ENCODE results near the gene RELN.

RELN gene

GRCh38 chr7:103664577-103664976 is 324.9 kb downstream of the RELN start:
- H3K36me3 ChIP-seq (ENCODE audit: control insufficient read depth in 1 of 2, insufficient read depth in 2 of 2, low read length in 2 of 2): no peaks in the 10 kb centered on the region
- H3K9me3 ChIP-seq (ENCODE audit: control insufficient read depth in 1 of 2, low read length in 2 of 2): no peaks in the 10 kb centered on the region
- no peaks in the 10 kb centered on the region for H3K4me1 ChIP-seq (ENCODE audit: control insufficient read depth in 1 of 2, insufficient read depth in 2 of 2, low read length in 2 of 2)
- no peaks in the 10 kb centered on the region for H3K27me3 ChIP-seq (ENCODE audit: control insufficient read depth in 1 of 2, insufficient read depth in 2 of 2, low read length in 2 of 2)
- H3K9ac ChIP-seq (ENCODE audit: low read depth in 1 of 2, low read length in 2 of 2): no peak overlapping the region
- H3K27ac ChIP-seq (ENCODE audit: low read depth, low read length): no peak overlapping the region
- H3K4me3 ChIP-seq (ENCODE audit: low read depth in 1 of 2, low read length in 2 of 2): no peak overlapping the region

GRCh38 chr7:103660455-103661371 is 328.7 kb downstream of the RELN start:
- Histone ChIP-seq H3K9ac (ENCODE audit: low read depth in 1 of 2, low read length in 2 of 2) (no peak overlapping the region), H3K4me3 (ENCODE audit: low read depth in 1 of 2, low read length in 2 of 2) (no peak overlapping the region), H3K27me3 (ENCODE audit: control insufficient read depth in 1 of 2, insufficient read depth in 2 of 2, low read length in 2 of 2) (no peaks in the 10 kb centered on the region), H3K36me3 (ENCODE audit: control insufficient read depth in 1 of 2, insufficient read depth in 2 of 2, low read length in 2 of 2) (no peaks in the 10 kb centered on the region), H3K9me3 (ENCODE audit: control insufficient read depth in 1 of 2, low read length in 2 of 2) (no peaks in the 10 kb centered on the region), H3K27ac (ENCODE audit: low read depth, low read length) (no peak overlapping the region), H3K4me1 (ENCODE audit: control insufficient read depth in 1 of 2, insufficient read depth in 2 of 2, low read length in 2 of 2) (no peaks in the 10 kb centered on the region)

GRCh38 chr7:103658055-103659005 is 331.1 kb downstream of the RELN start:
- Histone ChIP-seq H3K4me3 (ENCODE audit: low read depth in 1 of 2, low read length in 2 of 2) (no peak overlapping the region), H3K9ac (ENCODE audit: low read depth in 1 of 2, low read length in 2 of 2) (no peak overlapping the region), H3K4me1 (ENCODE audit: control insufficient read depth in 1 of 2, insufficient read depth in 2 of 2, low read length in 2 of 2) (no peaks in the 10 kb centered on the region), H3K27me3 (ENCODE audit: control insufficient read depth in 1 of 2, insufficient read depth in 2 of 2, low read length in 2 of 2) (no peaks in the 10 kb centered on the region), H3K36me3 (ENCODE audit: control insufficient read depth in 1 of 2, insufficient read depth in 2 of 2, low read length in 2 of 2) (no peaks in the 10 kb centered on the region), H3K9me3 (ENCODE audit: control insufficient read depth in 1 of 2, low read length in 2 of 2) (no peaks in the 10 kb centered on the region), H3K27ac (ENCODE audit: low read depth, low read length) (no peak overlapping the region)

GRCh38 chr7:103657474-103657894 is 332.0 kb downstream of the RELN start:
- H3K9ac ChIP-seq (ENCODE audit: low read depth in 1 of 2, low read length in 2 of 2): no peak overlapping the region
- H3K36me3 ChIP-seq (ENCODE audit: control insufficient read depth in 1 of 2, insufficient read depth in 2 of 2, low read length in 2 of 2): no peaks in the 10 kb centered on the region
- no peaks in the 10 kb centered on the region for H3K27me3 ChIP-seq (ENCODE audit: control insufficient read depth in 1 of 2, insufficient read depth in 2 of 2, low read length in 2 of 2)
- H3K4me3 ChIP-seq (ENCODE audit: low read depth in 1 of 2, low read length in 2 of 2): no peak overlapping the region
- no peaks in the 10 kb centered on the region for H3K4me1 ChIP-seq (ENCODE audit: control insufficient read depth in 1 of 2, insufficient read depth in 2 of 2, low read length in 2 of 2)
- H3K9me3 ChIP-seq (ENCODE audit: control insufficient read depth in 1 of 2, low read length in 2 of 2): no peaks in the 10 kb centered on the region
- no peak overlapping the region for H3K27ac ChIP-seq (ENCODE audit: low read depth, low read length)

GRCh38 chr7:103656221-103656620 is 333.2 kb downstream of the RELN start:
- no peak overlapping the region for H3K27ac ChIP-seq (ENCODE audit: low read depth, low read length)
- H3K9ac ChIP-seq (ENCODE audit: low read depth in 1 of 2, low read length in 2 of 2): no peak overlapping the region
- H3K27me3 ChIP-seq (ENCODE audit: control insufficient read depth in 1 of 2, insufficient read depth in 2 of 2, low read length in 2 of 2): no peaks in the 10 kb centered on the region
- no peak overlapping the region for H3K4me3 ChIP-seq (ENCODE audit: low read depth in 1 of 2, low read length in 2 of 2)
- no peaks in the 10 kb centered on the region for H3K4me1 ChIP-seq (ENCODE audit: control insufficient read depth in 1 of 2, insufficient read depth in 2 of 2, low read length in 2 of 2)
- no peaks in the 10 kb centered on the region for H3K36me3 ChIP-seq (ENCODE audit: control insufficient read depth in 1 of 2, insufficient read depth in 2 of 2, low read length in 2 of 2)
- no peaks in the 10 kb centered on the region for H3K9me3 ChIP-seq (ENCODE audit: control insufficient read depth in 1 of 2, low read length in 2 of 2)

- H3K4me1 ChIP-seq (ENCODE audit: control insufficient read depth in 1 of 2, insufficient read depth in 2 of 2, low read length in 2 of 2): no peaks in the 10 kb centered on the region
- H3K9ac ChIP-seq (ENCODE audit: low read depth in 1 of 2, low read length in 2 of 2): no peak overlapping the region
- H3K4me3 ChIP-seq (ENCODE audit: low read depth in 1 of 2, low read length in 2 of 2): no peak overlapping the region
- no peak overlapping the region for H3K27ac ChIP-seq (ENCODE audit: low read depth, low read length)
- H3K9me3 ChIP-seq (ENCODE audit: control insufficient read depth in 1 of 2, low read length in 2 of 2): peaks cover 0 to 4% of the 10 kb centered on the region in 2 donors
- no peaks in the 10 kb centered on the region for H3K36me3 ChIP-seq (ENCODE audit: control insufficient read depth in 1 of 2, insufficient read depth in 2 of 2, low read length in 2 of 2)
- no peaks in the 10 kb centered on the region for H3K27me3 ChIP-seq (ENCODE audit: control insufficient read depth in 1 of 2, insufficient read depth in 2 of 2, low read length in 2 of 2)
These were observed 337.7 kb downstream of the RELN start for GRCh38 chr7:103651593-103652377.

GRCh38 chr7:103649052-103649451 is 340.4 kb downstream of the RELN start:
- Histone ChIP-seq H3K9me3 (ENCODE audit: control insufficient read depth in 1 of 2, low read length in 2 of 2) (peaks cover 0 to 4% of the 10 kb centered on the region in 2 donors), H3K9ac (ENCODE audit: low read depth in 1 of 2, low read length in 2 of 2) (no peak overlapping the region), H3K36me3 (ENCODE audit: control insufficient read depth in 1 of 2, insufficient read depth in 2 of 2, low read length in 2 of 2) (no peaks in the 10 kb centered on the region), H3K27me3 (ENCODE audit: control insufficient read depth in 1 of 2, insufficient read depth in 2 of 2, low read length in 2 of 2) (no peaks in the 10 kb centered on the region), H3K27ac (ENCODE audit: low read depth, low read length) (no peak overlapping the region), H3K4me3 (ENCODE audit: low read depth in 1 of 2, low read length in 2 of 2) (no peak overlapping the region), H3K4me1 (ENCODE audit: control insufficient read depth in 1 of 2, insufficient read depth in 2 of 2, low read length in 2 of 2) (no peaks in the 10 kb centered on the region)

- Histone ChIP-seq H3K9me3 (ENCODE audit: control insufficient read depth in 1 of 2, low read length in 2 of 2) (peaks cover 3 to 4% of the 10 kb centered on the region in 2 donors), H3K4me1 (ENCODE audit: control insufficient read depth in 1 of 2, insufficient read depth in 2 of 2, low read length in 2 of 2) (no peaks in the 10 kb centered on the region), H3K4me3 (ENCODE audit: low read depth in 1 of 2, low read length in 2 of 2) (no peak overlapping the region), H3K36me3 (ENCODE audit: control insufficient read depth in 1 of 2, insufficient read depth in 2 of 2, low read length in 2 of 2) (no peaks in the 10 kb centered on the region), H3K27me3 (ENCODE audit: control insufficient read depth in 1 of 2, insufficient read depth in 2 of 2, low read length in 2 of 2) (no peaks in the 10 kb centered on the region), H3K9ac (ENCODE audit: low read depth in 1 of 2, low read length in 2 of 2) (no peak overlapping the region), H3K27ac (ENCODE audit: low read depth, low read length) (no peak overlapping the region)
These were observed 341.3 kb downstream of the RELN start for GRCh38 chr7:103648135-103648534.

GRCh38 chr7:103644319-103644718 is 345.1 kb downstream of the RELN start:
- Histone ChIP-seq H3K27ac (ENCODE audit: low read depth, low read length) (no peak overlapping the region), H3K27me3 (ENCODE audit: control insufficient read depth in 1 of 2, insufficient read depth in 2 of 2, low read length in 2 of 2) (no peaks in the 10 kb centered on the region), H3K9me3 (ENCODE audit: control insufficient read depth in 1 of 2, low read length in 2 of 2) (peaks cover 3 to 4% of the 10 kb centered on the region in 2 donors), H3K36me3 (ENCODE audit: control insufficient read depth in 1 of 2, insufficient read depth in 2 of 2, low read length in 2 of 2) (no peaks in the 10 kb centered on the region), H3K4me1 (ENCODE audit: control insufficient read depth in 1 of 2, insufficient read depth in 2 of 2, low read length in 2 of 2) (no peaks in the 10 kb centered on the region), H3K9ac (ENCODE audit: low read depth in 1 of 2, low read length in 2 of 2) (no peak overlapping the region), H3K4me3 (ENCODE audit: low read depth in 1 of 2, low read length in 2 of 2) (no peak overlapping the region)

Data from duodenal mucosa (tissue), 2 donors.